IPS-15b (cell line): ENCODE data around the gene OSCAR.

Source experiments
- H3K27me3 ChIP-seq: one replicate; pipeline ENCODE4 v1.6.1; 2013; ENCODE audit warnings: low read length; ENCODE audit not compliant: control insufficient read depth, insufficient read depth
- H3K36me3 ChIP-seq: one replicate; pipeline ENCODE4 v1.6.1; 2013; ENCODE audit warnings: low read length; ENCODE audit not compliant: control insufficient read depth, insufficient read depth
- H3K4me1 ChIP-seq: one replicate; pipeline ENCODE4 v1.6.1; 2013; ENCODE audit warnings: mild to moderate bottlenecking, low read length; ENCODE audit not compliant: control insufficient read depth, insufficient read depth
- H3K4me3 ChIP-seq: one replicate; pipeline ENCODE4 v1.5.1; 2013; ENCODE audit warnings: low read depth, low read length
- H3K9ac ChIP-seq: one replicate; pipeline ENCODE4 v1.6.1; 2013; ENCODE audit warnings: low read depth, mild to moderate bottlenecking, low read length
- H3K9me3 ChIP-seq: one replicate; pipeline ENCODE4 v1.6.1; 2013; ENCODE audit warnings: mild to moderate bottlenecking, low read length; ENCODE audit not compliant: control insufficient read depth, insufficient read depth

Gene OSCAR

DNA sequence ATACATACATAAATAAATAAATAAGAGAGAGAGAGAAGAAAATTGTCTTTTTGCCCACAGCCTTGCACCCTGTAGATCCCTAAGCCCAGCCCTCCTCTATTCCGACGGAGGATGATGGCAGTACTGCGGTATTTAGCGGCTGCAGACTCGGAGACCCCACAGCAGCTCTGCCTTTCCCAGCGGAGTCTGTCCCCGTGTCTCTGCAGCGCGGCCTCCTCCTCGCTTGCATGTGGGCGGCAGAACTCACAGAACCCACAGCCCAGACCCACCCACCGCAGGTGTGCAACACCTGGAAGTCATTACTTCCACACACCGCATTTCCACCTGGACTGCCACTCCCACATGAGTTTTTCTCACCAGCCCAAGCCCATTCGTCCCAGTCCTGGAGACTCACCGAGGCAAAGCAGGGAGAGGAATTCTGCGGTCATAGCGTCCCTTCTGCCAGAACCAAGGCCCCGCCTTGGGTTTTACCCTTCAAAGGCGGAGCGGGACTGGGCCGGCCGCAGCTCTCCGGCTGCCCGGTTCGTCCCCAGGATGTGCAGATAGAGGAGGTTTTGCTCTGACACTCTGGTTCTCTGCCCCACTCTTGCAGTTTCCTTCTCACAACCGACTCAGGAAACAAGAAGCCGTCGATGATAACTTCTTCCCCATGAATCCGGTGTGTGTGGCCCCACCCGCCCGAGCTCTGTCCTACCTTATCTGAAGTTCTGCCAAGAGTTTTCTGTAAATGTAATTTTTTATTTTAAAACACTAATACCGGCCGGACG lies 37.1 kb downstream of the OSCAR start, which contains the start of gene VSTM1:
TSS of gene VSTM1 (minus strand) at position 548 of the 767 bp plus-strand sequence. CDS start at position 428, 120 bp downstream.
- H3K9ac ChIP-seq: no peak within 1 kb of the TSS
- no peaks in the 10 kb centered on the region for H3K36me3 ChIP-seq
- no peak within 1 kb of the TSS for H3K4me3 ChIP-seq
- no peaks in the 10 kb centered on the region for H3K9me3 ChIP-seq
- no peaks in the 10 kb centered on the region for H3K27me3 ChIP-seq
- H3K4me1 ChIP-seq: no peaks in the 10 kb centered on the region

GRCh38 chr19:54062643-54063042 lies 38.0 kb downstream of the OSCAR start:
- no peaks in the 10 kb centered on the region for H3K36me3 ChIP-seq
- H3K4me3 ChIP-seq: no peak overlapping the region
- H3K9ac ChIP-seq: no peak overlapping the region
- H3K27me3 ChIP-seq: no peaks in the 10 kb centered on the region
- H3K9me3 ChIP-seq: no peaks in the 10 kb centered on the region
- no peaks in the 10 kb centered on the region for H3K4me1 ChIP-seq

DNA sequence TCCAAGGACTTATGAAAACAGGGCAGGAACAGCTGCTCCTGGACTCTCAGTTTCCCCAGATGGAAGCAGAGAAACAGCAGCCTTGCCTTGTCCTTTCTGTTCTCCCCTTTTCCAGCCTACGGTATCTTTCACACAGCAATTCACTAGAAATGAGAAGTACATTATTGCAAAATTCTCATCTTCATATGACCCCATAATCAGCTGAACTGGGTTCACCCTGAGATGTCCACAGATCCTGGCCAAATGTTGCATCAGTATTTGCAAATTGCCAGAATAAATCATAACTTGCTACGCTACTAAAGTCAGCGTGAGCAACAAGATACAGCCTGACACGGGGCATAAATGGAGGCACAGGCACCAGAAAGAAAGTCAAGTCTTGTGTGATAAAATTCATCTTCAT lies 53.0 kb downstream of the OSCAR start:
- no peaks in the 10 kb centered on the region for H3K9me3 ChIP-seq
- no peaks in the 10 kb centered on the region for H3K4me1 ChIP-seq
- no peak overlapping the region for H3K9ac ChIP-seq
- peaks cover 8% of the 10 kb centered on the region for H3K27me3 ChIP-seq
- no peaks in the 10 kb centered on the region for H3K36me3 ChIP-seq
- no peak overlapping the region for H3K4me3 ChIP-seq

- Histone ChIP-seq H3K4me1 (peaks cover 2% of the 10 kb centered on the region), H3K27me3 (peaks cover 8% of the 10 kb centered on the region), H3K36me3 (no peaks in the 10 kb centered on the region), H3K9ac (no peak overlapping the region), H3K9me3 (no peaks in the 10 kb centered on the region), H3K4me3 (no peak overlapping the region)
Measured at GRCh38 chr19:54045771-54046170, 54.8 kb downstream of the OSCAR start.
